HepG2 (cell line): Measurements from ENCODE around the gene ANAPC10. TPM values are rescaled to one million over a fixed set of nuclear protein-coding genes. Genes with fewer than 3 reads are reported as not detected.
"Not testable (repeated sequence)": the region's sequence is repeated elsewhere in the genome, so short reads cannot be mapped to it uniquely, and the experiment has no call there.

ENCODE experiments used
- ATAC-seq: fragments of 200-7000 bp; cut with Tn5 transposase; 3 replicates; pipeline ENCODE4 v1.9.1; 2020; ENCODE audit warnings: mild to moderate bottlenecking, moderate library complexity
- BruUV-seq: library from RNA; stranded (reverse); fragments of 400-500 nt; replicated peaks from 2 replicates; lab custom pipeline; 2021; lab: Mats Ljungman, UMichigan
- CTCF ChIA-PET: fragments of 300-600 bp; formaldehyde crosslinking; extraction: SDS; loops from one replicate; lab custom pipeline; 2021; ENCODE audit warnings: low total read pairs, inconsistent platforms, low intra/inter-chr PET ratio; lab: Yijun Ruan, JAX
- POLR2A ChIA-PET: fragments of 350-600 bp; sonication (Branson Sonifier 250); formaldehyde crosslinking; loops from one replicate; lab custom pipeline; 2020; ENCODE audit warnings: antibody characterized with exemption, inconsistent platforms; lab: Yijun Ruan, JAX
- DNase-seq: peaks from one replicate; pipeline ENCODE4 v3.0.0-alpha.2; 2015; ENCODE audit warnings: low spot score
- FAIRE-seq: peaks from 3 replicates; lab custom pipeline; 2011; peaks lifted over from hg19 to GRCh38; lab: Jason Lieb, UNC
- H2AFZ ChIP-seq: one replicate; pipeline ENCODE4 v1.6.1; 2011; ENCODE audit warnings: low read length, inconsistent platforms
- H3K27ac ChIP-seq: fragments of 300-600 bp; 3 replicates; pipeline ENCODE4 v1.8.0; 2011; ENCODE audit warnings: mixed run types, mild to moderate bottlenecking, mixed read lengths, low read length, inconsistent platforms; ENCODE audit not compliant: insufficient read depth; ENCODE audit errors: extremely low read length
- H3K27me3 ChIP-seq, 2 experiments: fragments of 200-600 bp in 1 of 2; 2 replicates in 1 of 2; 3 replicates in 1 of 2; pipeline versions ENCODE4 v1.6.0 to v1.8.0; 2011; ENCODE audit warnings: low read length in 2 of 2, mild to moderate bottlenecking in 2 of 2, moderate library complexity in 2 of 2, inconsistent platforms in 1 of 2; ENCODE audit not compliant: insufficient read depth in 2 of 2, control insufficient read depth in 1 of 2
- H3K36me3 ChIP-seq, 2 experiments: fragments of 200-600 bp in 1 of 2; replicated peaks in 1 of 2; 2 replicates in 1 of 2; 3 replicates in 1 of 2; pipeline versions ENCODE4 v1.5.1 to v1.8.0; 2011; ENCODE audit warnings: low read length in 2 of 2, inconsistent platforms in 1 of 2; ENCODE audit not compliant: insufficient read depth in 2 of 2, control insufficient read depth in 1 of 2
- H3K4me1 ChIP-seq: 2 replicates; pipeline ENCODE4 v1.5.1; 2012; ENCODE audit warnings: low read length, inconsistent platforms; ENCODE audit not compliant: insufficient read depth
- H3K4me2 ChIP-seq: 2 replicates; pipeline ENCODE4 v1.6.0; 2011; ENCODE audit warnings: low read depth, low read length, inconsistent platforms
- H3K4me3 ChIP-seq, 3 experiments: fragments of 200-600 bp in 1 of 3; sonication (generic), shearing (Covaris generic) in 1 of 3; replicated peaks in 1 of 3; 2 replicates each; pipeline ENCODE4 v1.5.1; 2011 to 2016; ENCODE audit warnings: low read length in 3 of 3, inconsistent platforms in 2 of 3, low read depth in 2 of 3, mild to moderate bottlenecking in 2 of 3, control low read depth in 1 of 3, mixed read lengths in 1 of 3; ENCODE audit not compliant: insufficient read depth in 1 of 3
- H3K79me2 ChIP-seq: one replicate; pipeline ENCODE4 v1.6.1; 2011; ENCODE audit warnings: low read length, inconsistent platforms; ENCODE audit not compliant: insufficient read depth
- H3K9ac ChIP-seq: 2 replicates; pipeline ENCODE4 v1.6.0; 2011; ENCODE audit warnings: mild to moderate bottlenecking, low read depth, low read length, inconsistent platforms; ENCODE audit not compliant: insufficient read depth
- H3K9me3 ChIP-seq: 2 replicates; pipeline ENCODE4 v1.5.1; 2012; ENCODE audit warnings: mild to moderate bottlenecking, low read length
- H4K20me1 ChIP-seq: 2 replicates; pipeline ENCODE4 v1.6.0; 2011; ENCODE audit warnings: inconsistent platforms, mild to moderate bottlenecking, low read length, moderate library complexity; ENCODE audit not compliant: insufficient read depth
- EZH2 ChIP-seq: conservative IDR thresholded peaks from 2 replicates; pipeline ENCODE4 v1.6.1; 2012; ENCODE audit warnings: mild to moderate bottlenecking, low read depth, low read length, moderate library complexity
- HNF1A ChIP-seq, 2 experiments: sonication (generic) in 1 of 2; formaldehyde crosslinking in 1 of 2; IDR thresholded peaks; 2 replicates each; pipeline versions ENCODE4 v1.4.0 to v1.6.1; 2016 to 2020; ENCODE audit warnings: borderline replicate concordance in 1 of 2, low read depth in 1 of 2, mild to moderate bottlenecking in 1 of 2, missing genetic modification reagents in 1 of 2
- PAWR ChIP-seq: sonication (generic); formaldehyde crosslinking; IDR thresholded peaks from 2 replicates; pipeline ENCODE4 v1.4.0; 2020; ENCODE audit warnings: missing genetic modification reagents, mild to moderate bottlenecking, borderline replicate concordance
- TFAP4 ChIP-seq: sonication (generic); IDR thresholded peaks from 2 replicates; pipeline ENCODE4 v1.6.1; 2016; ENCODE audit warnings: low read depth, borderline replicate concordance
- ZNF18 ChIP-seq: sonication (generic); formaldehyde crosslinking; IDR thresholded peaks from 2 replicates; pipeline ENCODE4 v1.8.0; 2022; ENCODE audit warnings: mild to moderate bottlenecking, missing genetic modification reagents; ENCODE audit not compliant: insufficient replicate concordance
- ZNF362 ChIP-seq: sonication (generic); formaldehyde crosslinking; IDR thresholded peaks from 2 replicates; pipeline ENCODE4 v1.4.0; 2020; ENCODE audit warnings: missing genetic modification reagents, mild to moderate bottlenecking, borderline replicate concordance
- WGBS: methylation state at CpG from one replicate; pipeline ENCODE4 v1.1.6; 2017; ENCODE audit warnings: low lambda C conversion rate; 5-methylcytosine and 5-hydroxymethylcytosine counted together
- in situ Hi-C: cut with HindIII; loops from 2 replicates; pipeline ENCODE4 v1.10.0; 2017; ENCODE audit warnings: low pct_unique_long_range_greater_than_20kb; ENCODE audit not compliant: extremely low pct_ligation_motif_present
- intact Hi-C: fragments of 100-400 bp; cut with micrococcal nuclease; formaldehyde crosslinking; loops from one replicate; pipeline ENCODE4 v1.10.0; 2022; ENCODE audit not compliant: unreplicated experiment
- polyA plus RNA-seq, 8 experiments: library from polyadenylated mRNA; depleted of rRNA in 3 of 8; stranded (reverse) in 7 of 8; unstranded in 1 of 8; fragments of >200 nt; fragmentation: Illumina TruSeq in 4 of 8; extraction: Trizol in 4 of 8; gene quantifications; 2 replicates each; pipeline versions ENCODE4 v1.2.1 to v1.2.3, GENCODE V29; 2011 to 2016; ENCODE audit warnings: low read depth in 4 of 8, missing spikeins in 1 of 8, mixed read lengths in 1 of 8; ENCODE audit not compliant: insufficient read depth in 1 of 8
- total RNA-seq, 5 experiments: library from RNA; depleted of rRNA; stranded (reverse); fragments of >200 nt; fragmentation: Illumina TruSeq; extraction: Trizol; gene quantifications; 2 replicates each; pipeline ENCODE4 v1.2.3, GENCODE V29; 2016; ENCODE audit warnings: low read depth in 1 of 5

ANAPC10 gene
- total and polyA plus RNA-seq, 2 of the 13 experiments (the other 11 are each of a cell fraction or from before 2014, with no cell fraction given): 21.9 to 32.7 TPM

GRCh38 chr4:145011636-145012035 is 86.4 kb downstream of the ANAPC10 start (continued):
- no peak for TF ChIP-seq ZNF362
- no peak for TF ChIP-seq PAWR (CRISPR knock-in tag)

- H3K4me1 ChIP-seq, intact Hi-C loops, POLR2A ChIA-PET, H4K20me1 ChIP-seq, H3K4me2 ChIP-seq, BruUV-seq, H3K79me2 ChIP-seq, H3K9me3 ChIP-seq, H3K4me3 ChIP-seq, DNase-seq, ATAC-seq, H3K27ac ChIP-seq, in situ Hi-C loops, H3K9ac ChIP-seq, CTCF ChIA-PET, FAIRE-seq, H3K36me3 ChIP-seq, H3K27me3 ChIP-seq, H2AFZ ChIP-seq: not testable (repeated sequence)
- 98% methylated on average over 6 of the region's 6 CpGs for WGBS
These were observed 87.7 kb downstream of the ANAPC10 start for GRCh38 chr4:145010315-145010714.

- intact Hi-C loops (no loop called here), in situ Hi-C loops (no loop called here)
- ATAC-seq: no peak
- no TSS peak for BruUV-seq
- H3K27me3 ChIP-seq: no peaks in the 10 kb centered on the region
- no peak overlapping the region for H3K4me2 ChIP-seq
- no peaks in the 10 kb centered on the region for H3K36me3 ChIP-seq
- H3K9me3 ChIP-seq: no peaks in the 10 kb centered on the region
- no peak for FAIRE-seq
- H3K4me1 ChIP-seq: no peaks in the 10 kb centered on the region
- no peak overlapping the region for H3K27ac ChIP-seq
- ChIA-PET POLR2A (no interaction called here), CTCF (no interaction called here)
- H4K20me1 ChIP-seq: no peaks in the 10 kb centered on the region
- no peaks in the 10 kb centered on the region for H3K79me2 ChIP-seq
- no peak overlapping the region for H3K9ac ChIP-seq
- no peak overlapping the region for H2AFZ ChIP-seq
- DNase-seq: no peak
- no peak overlapping the region for H3K4me3 ChIP-seq
- WGBS: 96% methylated on average over 2 of the region's 2 CpGs
- TF ChIP-seq EZH2: no peak
- no peak for TF ChIP-seq ZNF18 (CRISPR knock-in tag)
- no peak for TF ChIP-seq TFAP4
- TF ChIP-seq HNF1A (IDR thresholded peaks at IDR 0.05; ENCODE audit: low read depth): no peak
- no peak for TF ChIP-seq HNF1A (CRISPR knock-in tag; IDR thresholded peaks at IDR 0.05; ENCODE audit: borderline replicate concordance)
These were observed 94.3 kb downstream of the ANAPC10 start for GRCh38 chr4:145003675-145004074.
